Measurements from ENCODE around the gene PGLYRP2.

PGLYRP2 gene

DNA sequence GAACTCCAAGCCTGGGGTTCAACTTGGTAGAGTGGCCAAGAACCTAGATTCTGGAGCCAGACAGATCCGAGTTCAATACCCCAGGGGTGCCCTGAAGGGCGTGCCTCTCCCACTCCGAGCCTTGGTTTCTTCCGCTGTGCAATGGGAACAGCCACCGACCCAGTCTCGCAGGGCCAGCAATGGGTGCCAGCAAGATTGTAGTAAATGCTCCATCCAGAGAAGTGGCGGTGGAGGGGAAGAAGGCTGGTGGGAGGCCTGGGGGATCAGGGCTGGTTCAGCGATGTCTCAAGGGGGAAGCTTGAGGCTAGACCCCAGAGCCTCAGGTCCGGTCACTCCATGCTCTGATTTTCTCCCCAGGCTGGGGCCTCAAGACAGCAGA is 34.1 kb downstream of the PGLYRP2 start:
- TF ChIP-seq, protein P1, sequence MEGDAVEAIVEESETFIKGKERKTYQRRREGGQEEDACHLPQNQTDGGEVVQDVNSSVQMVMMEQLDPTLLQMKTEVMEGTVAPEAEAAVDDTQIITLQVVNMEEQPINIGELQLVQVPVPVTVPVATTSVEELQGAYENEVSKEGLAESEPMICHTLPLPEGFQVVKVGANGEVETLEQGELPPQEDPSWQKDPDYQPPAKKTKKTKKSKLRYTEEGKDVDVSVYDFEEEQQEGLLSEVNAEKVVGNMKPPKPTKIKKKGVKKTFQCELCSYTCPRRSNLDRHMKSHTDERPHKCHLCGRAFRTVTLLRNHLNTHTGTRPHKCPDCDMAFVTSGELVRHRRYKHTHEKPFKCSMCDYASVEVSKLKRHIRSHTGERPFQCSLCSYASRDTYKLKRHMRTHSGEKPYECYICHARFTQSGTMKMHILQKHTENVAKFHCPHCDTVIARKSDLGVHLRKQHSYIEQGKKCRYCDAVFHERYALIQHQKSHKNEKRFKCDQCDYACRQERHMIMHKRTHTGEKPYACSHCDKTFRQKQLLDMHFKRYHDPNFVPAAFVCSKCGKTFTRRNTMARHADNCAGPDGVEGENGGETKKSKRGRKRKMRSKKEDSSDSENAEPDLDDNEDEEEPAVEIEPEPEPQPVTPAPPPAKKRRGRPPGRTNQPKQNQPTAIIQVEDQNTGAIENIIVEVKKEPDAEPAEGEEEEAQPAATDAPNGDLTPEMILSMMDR (conservative IDR thresholded peaks at IDR 0.05): no peak
- no peak overlapping the region for H3K27ac ChIP-seq

DNA sequence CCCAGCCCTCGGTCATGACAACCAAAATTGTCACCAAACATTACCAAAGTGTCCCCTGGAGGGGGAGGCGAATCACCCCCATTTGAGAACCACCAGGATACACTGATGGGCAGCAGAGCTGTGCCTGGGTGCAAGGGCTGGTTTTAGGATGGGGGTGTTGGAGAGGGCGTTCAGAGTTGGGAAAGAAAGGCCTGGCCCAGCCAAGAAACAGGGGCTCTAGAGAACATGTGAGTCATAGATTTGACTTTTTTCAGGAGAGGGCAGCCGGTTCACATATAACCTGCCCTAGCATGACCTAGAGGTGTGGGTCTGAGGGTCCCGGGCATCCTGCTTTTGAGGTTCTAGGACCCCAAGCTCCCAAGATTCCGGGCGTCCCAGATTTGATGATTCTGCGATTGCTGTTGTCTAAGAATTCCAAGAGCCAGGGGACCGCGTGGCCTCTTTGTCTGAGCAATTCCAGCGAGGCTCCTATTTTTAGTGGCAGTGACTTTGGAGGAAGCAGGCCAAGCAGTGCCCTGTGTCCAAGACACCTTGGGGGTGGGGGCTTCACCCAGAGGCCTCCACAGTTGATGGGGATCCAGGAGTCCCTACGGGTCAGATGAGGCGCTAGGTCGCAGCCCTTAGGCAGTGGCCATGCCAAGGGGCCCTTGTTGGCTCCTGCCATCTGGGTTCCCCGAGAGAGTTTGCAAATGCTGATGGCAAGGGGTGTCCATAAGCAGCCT is 34.6 kb downstream of the PGLYRP2 start:
- TF ChIP-seq, protein P1 (conservative IDR thresholded peaks at IDR 0.05): no peak
- H3K27ac ChIP-seq: no peak overlapping the region

DNA sequence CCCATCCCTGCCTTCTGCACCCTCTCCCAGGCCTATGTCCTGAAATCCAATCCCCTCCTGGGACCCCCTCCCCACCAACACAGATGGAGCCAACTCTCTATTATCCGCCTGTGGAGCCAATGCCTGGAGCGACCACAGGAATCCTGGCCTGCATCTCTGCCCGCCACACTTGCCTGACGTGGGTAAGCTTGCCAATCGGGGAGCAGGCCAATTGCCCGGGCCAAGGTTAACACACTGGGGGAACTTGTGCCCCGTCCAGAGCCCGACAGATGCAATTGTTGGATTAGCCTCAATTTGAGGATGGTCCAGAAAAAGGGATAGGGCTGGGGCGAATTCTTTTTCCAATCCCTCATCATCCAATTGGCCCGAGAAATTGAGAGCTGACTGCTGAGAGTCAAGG is 35.5 kb downstream of the PGLYRP2 start:
- no peak overlapping the region for H3K27ac ChIP-seq
- TF ChIP-seq, protein P1 (conservative IDR thresholded peaks at IDR 0.05): no peak

DNA sequence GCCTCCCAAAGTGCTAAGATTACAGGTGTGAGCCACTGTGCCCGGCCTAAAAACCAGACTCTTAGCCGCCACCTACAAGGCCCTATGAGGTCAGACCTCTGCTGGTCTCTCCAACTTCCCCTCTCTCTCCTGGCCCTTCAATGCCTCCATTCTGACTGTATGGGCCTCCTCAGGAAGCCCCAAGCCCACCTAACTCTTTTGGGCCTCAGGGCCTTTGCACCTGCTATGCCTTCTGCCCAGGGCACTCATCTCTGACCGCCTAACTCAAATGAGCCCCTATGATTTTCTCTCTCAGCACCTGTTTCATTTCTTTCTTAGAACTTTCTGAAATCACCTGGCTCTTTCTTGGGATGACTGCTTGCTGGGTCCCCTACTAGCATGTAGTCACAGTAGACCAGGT is 36.0 kb downstream of the PGLYRP2 start:
- TF ChIP-seq, protein P1 (conservative IDR thresholded peaks at IDR 0.05): no peak
- no peak overlapping the region for H3K27ac ChIP-seq

DNA sequence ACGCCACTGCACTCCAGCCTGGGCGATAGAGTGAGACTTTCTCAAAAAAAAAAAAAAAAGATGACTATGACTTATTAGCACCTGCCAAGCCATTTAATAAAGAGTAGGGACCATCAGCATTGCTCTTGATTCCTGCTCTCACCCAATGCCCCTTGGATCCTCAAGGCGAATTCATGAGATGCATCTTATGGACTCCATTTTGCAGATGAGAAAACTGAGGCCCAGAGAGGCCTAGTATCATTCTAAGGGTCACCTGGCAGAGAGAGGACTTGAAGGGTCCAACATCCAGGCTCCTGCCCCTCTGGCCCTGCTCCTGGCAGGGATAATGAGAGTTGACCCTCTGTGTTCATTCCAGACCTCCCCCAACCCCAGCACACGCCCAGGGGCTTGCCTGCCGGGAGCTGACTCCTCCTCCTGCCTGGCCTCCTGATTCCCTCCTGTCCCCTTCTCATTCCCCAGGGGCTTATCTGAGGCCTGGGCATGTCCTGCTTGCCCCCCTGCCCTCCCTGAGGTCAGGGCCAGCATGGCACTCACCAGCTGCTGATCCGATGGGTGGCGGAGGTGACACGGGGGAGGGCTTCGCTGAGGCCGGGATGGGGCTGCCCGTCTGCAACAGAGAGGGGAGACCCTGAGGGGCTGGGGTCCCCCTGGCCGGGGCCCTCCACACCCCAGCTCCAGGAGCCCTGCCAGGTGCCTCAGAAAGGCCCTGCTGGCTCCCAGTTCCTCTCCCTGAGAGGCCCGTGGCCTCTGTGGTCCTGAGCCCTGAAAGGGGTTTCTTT is 37.0 kb downstream of the PGLYRP2 start:
- TF ChIP-seq, protein P1 (conservative IDR thresholded peaks at IDR 0.05): no peak
- no peak overlapping the region for H3K27ac ChIP-seq

DNA sequence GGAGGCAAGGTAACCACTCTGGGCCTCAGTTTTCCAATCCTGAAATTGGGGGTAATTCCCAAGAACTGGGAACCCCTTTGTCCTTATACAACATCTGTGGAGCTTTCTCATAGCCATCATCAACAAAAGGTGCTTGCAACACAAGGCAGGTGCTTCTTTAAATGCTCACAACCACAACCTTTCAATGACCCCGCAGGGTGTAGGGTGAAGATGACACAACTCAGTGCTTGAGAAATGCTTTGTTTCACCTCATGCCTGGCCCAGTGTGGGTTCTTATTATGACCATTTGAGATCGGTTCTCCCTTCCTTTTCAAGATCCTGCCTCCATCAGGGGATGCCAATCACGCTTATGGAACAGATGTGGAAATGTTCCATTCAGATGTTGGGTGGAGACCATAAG is 38.0 kb downstream of the PGLYRP2 start:
- no peak overlapping the region for H3K27ac ChIP-seq
- TF ChIP-seq, protein P1 (conservative IDR thresholded peaks at IDR 0.05): no peak

DNA sequence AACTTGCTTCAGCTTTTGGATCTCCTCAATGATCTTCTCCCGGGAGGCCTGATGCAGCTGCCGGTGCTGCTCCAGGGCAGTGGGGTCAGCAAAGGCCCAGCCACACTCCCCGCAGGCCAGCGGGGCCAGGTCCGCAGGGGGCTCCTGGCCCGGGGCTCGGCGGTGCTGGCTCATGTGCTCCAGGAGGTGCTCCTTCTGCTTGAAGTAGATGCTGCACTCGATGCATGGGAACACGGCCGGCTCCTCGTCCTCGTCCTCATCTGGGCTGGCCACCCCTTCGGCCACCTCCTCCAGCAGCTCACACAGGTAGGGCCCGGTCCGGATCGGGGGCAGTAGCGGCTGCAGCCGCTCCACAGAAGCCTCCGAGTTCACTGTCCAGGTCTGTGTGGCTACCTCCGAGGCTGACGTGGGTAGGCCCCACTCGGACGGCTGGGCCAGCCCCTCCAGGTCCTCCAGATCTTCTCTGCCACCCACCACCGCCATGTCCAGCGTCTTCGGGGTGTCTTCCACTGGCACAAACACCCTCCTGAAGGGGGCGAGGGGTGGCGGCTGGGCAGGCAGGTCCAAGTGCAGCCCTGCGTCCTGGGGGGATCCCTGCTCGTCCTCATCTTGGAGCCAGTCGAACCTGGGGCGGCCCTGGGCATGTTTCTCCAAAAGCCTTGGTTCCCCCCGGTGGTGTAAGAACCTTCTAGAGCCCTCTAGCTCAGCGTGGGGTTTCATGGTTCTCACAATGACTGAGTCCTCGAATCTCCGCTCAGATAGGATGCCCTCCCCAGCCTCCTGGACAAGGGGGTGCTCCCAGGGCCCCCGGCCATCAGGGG is 39.3 kb downstream of the PGLYRP2 start:
- TF ChIP-seq, protein P1 (conservative IDR thresholded peaks at IDR 0.05): no peak
- H3K27ac ChIP-seq: no peak overlapping the region
